K562 (cell line): ENCODE data around the gene COL4A2. TPM values are rescaled to one million over a fixed set of nuclear protein-coding genes. Genes with fewer than 3 reads are reported as not detected.

ENCODE experiments used
- BCL6 ChIP-seq: fragments of 250-450 bp; sonication (Bioruptor Pico); IDR thresholded peaks from 2 replicates; pipeline ENCODE4 v1.4.0; 2020
- BRD9 ChIP-seq: fragments of 450-650 bp; IDR thresholded peaks from 2 replicates; pipeline ENCODE4 v1.6.1; 2018; ENCODE audit warnings: low read depth; ENCODE audit not compliant: partially characterized antibody
- DNMT1 ChIP-seq: fragments of 450-650 bp; IDR thresholded peaks from 2 replicates; pipeline ENCODE4 v1.6.1; 2016; ENCODE audit warnings: antibody characterized with exemption, mild to moderate bottlenecking
- EHMT2 ChIP-seq: fragments of 450-650 bp; IDR thresholded peaks from 2 replicates; pipeline ENCODE4 v1.6.1; 2018; ENCODE audit warnings: antibody characterized with exemption
- HMG20B ChIP-seq: fragments of 250-450 bp; sonication (Bioruptor Pico); IDR thresholded peaks from 2 replicates; pipeline ENCODE4 v1.5.0; 2021; ENCODE audit warnings: mild to moderate bottlenecking
- MAFG ChIP-seq: fragments of 450-650 bp; conservative IDR thresholded peaks from 2 replicates; pipeline ENCODE4 v1.6.1; 2016; ENCODE audit warnings: missing genetic modification characterization, missing compliant biosample characterization
- NCOA1 ChIP-seq: fragments of 450-650 bp; IDR thresholded peaks from 2 replicates; pipeline ENCODE4 v1.6.1; 2016; ENCODE audit warnings: low read depth
- NFE2 ChIP-seq: IDR thresholded peaks from 2 replicates; pipeline ENCODE4 v1.6.1; 2014; ENCODE audit warnings: antibody characterized with exemption, low read depth
- NFIX ChIP-seq: fragments of 250-450 bp; sonication (Bioruptor Pico); IDR thresholded peaks from 2 replicates; pipeline ENCODE4 v1.4.0; 2020; ENCODE audit warnings: low read depth, mild to moderate bottlenecking, moderate library complexity
- NRF1 ChIP-seq, 2 experiments: fragments of 450-650 bp; IDR thresholded peaks in 1 of 2; conservative IDR thresholded peaks in 1 of 2; 2 replicates each; pipeline ENCODE4 v1.6.1; 2014; ENCODE audit warnings: mild to moderate bottlenecking in 2 of 2
- PTTG1 ChIP-seq: fragments of 450-650 bp; IDR thresholded peaks from 2 replicates; pipeline ENCODE4 v1.6.1; 2016; ENCODE audit warnings: low read depth, mild to moderate bottlenecking, missing genetic modification characterization, missing compliant biosample characterization
- RBFOX2 ChIP-seq: fragments of 200-400 bp; formaldehyde crosslinking; IDR thresholded peaks from 2 replicates; pipeline ENCODE4 v1.6.1; 2017; ENCODE audit warnings: low read depth, mild to moderate bottlenecking, low read length, moderate library complexity
- SMARCA5 ChIP-seq: fragments of 450-650 bp; IDR thresholded peaks from 2 replicates; pipeline ENCODE4 v1.6.1; 2016
- TEAD2 ChIP-seq: fragments of 450-650 bp; IDR thresholded peaks from 2 replicates; pipeline ENCODE4 v1.6.1; 2016; ENCODE audit warnings: missing genetic modification characterization, control low read depth, missing compliant biosample characterization
- U2AF1 ChIP-seq: fragments of 200-400 bp; formaldehyde crosslinking; optimal IDR thresholded peaks from 2 replicates; pipeline ENCODE3; 2017; ENCODE audit warnings: mild to moderate bottlenecking, low read depth, low read length, moderate library complexity
- XRCC3 ChIP-seq: fragments of 450-650 bp; IDR thresholded peaks from 2 replicates; pipeline ENCODE4 v1.6.1; 2017; ENCODE audit warnings: mild to moderate bottlenecking, moderate library complexity
- ZNF384 ChIP-seq: IDR thresholded peaks from 2 replicates; pipeline ENCODE4 v1.6.1; 2012; ENCODE audit warnings: low read depth, low read length, improper control_type of control experiment
- polyA plus RNA-seq, 8 experiments: library from polyadenylated mRNA; depleted of rRNA in 4 of 8; stranded (reverse) in 5 of 8; unstranded in 3 of 8; fragments of >200 nt; fragmentation: Nextera tagmentation in 2 of 8; fragmentation: Illumina TruSeq in 1 of 8; extraction: Ambion mirVana in 2 of 8; extraction: Trizol in 1 of 8; gene quantifications; 2 replicates each; pipeline versions ENCODE4 v1.2.1 to v1.2.3, GENCODE V29; 2011 to 2014; ENCODE audit warnings: inconsistent platforms in 1 of 8, missing spikeins in 1 of 8
- total RNA-seq, 7 experiments: library from RNA; depleted of rRNA in 6 of 7; stranded (reverse); fragments of >200 nt in 6 of 7; fragmentation: Illumina TruSeq in 2 of 7; extraction: Trizol in 2 of 7; gene quantifications; 2 replicates each; pipeline versions ENCODE4 v1.2.1 to v1.2.3, GENCODE V29; 2011 to 2021; ENCODE audit warnings: low replicate concordance in 1 of 7
- TF ChIP-seq, protein P1 (sequence below): fragments of 450-650 bp; IDR thresholded peaks from 2 replicates; pipeline ENCODE4 v1.6.1; 2017; ENCODE audit warnings: antibody characterized with exemption, mild to moderate bottlenecking
- TF ChIP-seq, protein P2 (sequence below): fragments of 450-650 bp; IDR thresholded peaks from 2 replicates; pipeline ENCODE4 v1.6.1; 2017; ENCODE audit warnings: mild to moderate bottlenecking, moderate library complexity
- TF ChIP-seq, protein P3 (sequence below): sonication (generic); formaldehyde crosslinking; IDR thresholded peaks from 2 replicates; pipeline ENCODE4 v1.8.0; 2022; ENCODE audit warnings: missing genetic modification reagents, mild to moderate bottlenecking, moderate library complexity, borderline replicate concordance
- TF ChIP-seq, protein P4 (sequence below): fragments of 250-450 bp; sonication (Bioruptor Pico); IDR thresholded peaks from 2 replicates; pipeline ENCODE4 v1.4.0; 2020; ENCODE audit warnings: mild to moderate bottlenecking, moderate library complexity
- TF ChIP-seq, protein P5 (sequence below): fragments of 250-450 bp; sonication (Bioruptor Pico); IDR thresholded peaks from 2 replicates; pipeline ENCODE4 v1.8.0; 2022; ENCODE audit warnings: moderate library complexity, mild to moderate bottlenecking, inconsistent platforms

Gene COL4A2
- total and polyA plus RNA-seq, 9 of the 15 experiments (the other 6 are each of a cell fraction or from before 2014, with no cell fraction given): 0.13 to 15.2 (median 8.1) TPM

DNA sequence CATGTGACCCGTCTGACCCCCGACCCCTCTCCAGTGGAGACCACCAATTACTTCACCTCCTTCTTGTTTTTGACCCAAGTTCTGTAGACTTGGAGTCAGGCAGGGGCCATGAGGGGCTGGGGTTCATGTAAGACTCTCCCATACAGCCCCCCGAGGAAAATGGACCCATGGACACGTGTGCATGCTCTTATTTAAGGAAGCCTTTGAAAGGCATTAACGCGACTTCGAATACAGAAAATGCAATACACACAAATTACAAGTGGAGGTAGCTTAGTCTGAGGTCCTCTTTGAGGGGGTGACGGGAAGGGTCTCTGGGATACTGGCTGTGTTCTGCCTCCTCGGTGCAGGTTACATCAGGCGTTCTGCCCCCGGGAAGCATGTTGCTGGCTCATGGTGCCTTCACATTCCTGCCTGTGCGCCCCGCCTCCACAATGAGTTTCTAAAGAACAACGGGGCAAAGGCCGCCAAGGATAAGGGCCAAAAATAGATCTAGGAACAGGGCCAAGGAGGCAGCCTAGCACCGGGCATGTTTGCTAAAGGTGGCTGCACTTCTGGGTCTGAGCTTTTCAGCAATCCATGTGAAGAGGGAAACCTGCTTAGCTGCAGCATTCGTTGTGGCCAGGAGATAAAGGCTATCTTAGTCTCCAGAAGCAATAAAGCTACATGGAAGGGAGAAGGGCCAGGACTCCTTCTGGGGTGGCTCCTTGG, 199.9 kb downstream of the COL4A2 start (continued):
- TF ChIP-seq NFE2: peak; percentile 47; the same call in 1 of the 2 replicates
- TF ChIP-seq, protein P1, sequence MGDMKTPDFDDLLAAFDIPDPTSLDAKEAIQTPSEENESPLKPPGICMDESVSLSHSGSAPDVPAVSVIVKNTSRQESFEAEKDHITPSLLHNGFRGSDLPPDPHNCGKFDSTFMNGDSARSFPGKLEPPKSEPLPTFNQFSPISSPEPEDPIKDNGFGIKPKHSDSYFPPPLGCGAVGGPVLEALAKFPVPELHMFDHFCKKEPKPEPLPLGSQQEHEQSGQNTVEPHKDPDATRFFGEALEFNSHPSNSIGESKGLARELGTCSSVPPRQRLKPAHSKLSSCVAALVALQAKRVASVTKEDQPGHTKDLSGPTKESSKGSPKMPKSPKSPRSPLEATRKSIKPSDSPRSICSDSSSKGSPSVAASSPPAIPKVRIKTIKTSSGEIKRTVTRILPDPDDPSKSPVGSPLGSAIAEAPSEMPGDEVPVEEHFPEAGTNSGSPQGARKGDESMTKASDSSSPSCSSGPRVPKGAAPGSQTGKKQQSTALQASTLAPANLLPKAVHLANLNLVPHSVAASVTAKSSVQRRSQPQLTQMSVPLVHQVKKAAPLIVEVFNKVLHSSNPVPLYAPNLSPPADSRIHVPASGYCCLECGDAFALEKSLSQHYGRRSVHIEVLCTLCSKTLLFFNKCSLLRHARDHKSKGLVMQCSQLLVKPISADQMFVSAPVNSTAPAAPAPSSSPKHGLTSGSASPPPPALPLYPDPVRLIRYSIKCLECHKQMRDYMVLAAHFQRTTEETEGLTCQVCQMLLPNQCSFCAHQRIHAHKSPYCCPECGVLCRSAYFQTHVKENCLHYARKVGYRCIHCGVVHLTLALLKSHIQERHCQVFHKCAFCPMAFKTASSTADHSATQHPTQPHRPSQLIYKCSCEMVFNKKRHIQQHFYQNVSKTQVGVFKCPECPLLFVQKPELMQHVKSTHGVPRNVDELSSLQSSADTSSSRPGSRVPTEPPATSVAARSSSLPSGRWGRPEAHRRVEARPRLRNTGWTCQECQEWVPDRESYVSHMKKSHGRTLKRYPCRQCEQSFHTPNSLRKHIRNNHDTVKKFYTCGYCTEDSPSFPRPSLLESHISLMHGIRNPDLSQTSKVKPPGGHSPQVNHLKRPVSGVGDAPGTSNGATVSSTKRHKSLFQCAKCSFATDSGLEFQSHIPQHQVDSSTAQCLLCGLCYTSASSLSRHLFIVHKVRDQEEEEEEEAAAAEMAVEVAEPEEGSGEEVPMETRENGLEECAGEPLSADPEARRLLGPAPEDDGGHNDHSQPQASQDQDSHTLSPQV: peak; percentile 81
- TF ChIP-seq, protein P2, sequence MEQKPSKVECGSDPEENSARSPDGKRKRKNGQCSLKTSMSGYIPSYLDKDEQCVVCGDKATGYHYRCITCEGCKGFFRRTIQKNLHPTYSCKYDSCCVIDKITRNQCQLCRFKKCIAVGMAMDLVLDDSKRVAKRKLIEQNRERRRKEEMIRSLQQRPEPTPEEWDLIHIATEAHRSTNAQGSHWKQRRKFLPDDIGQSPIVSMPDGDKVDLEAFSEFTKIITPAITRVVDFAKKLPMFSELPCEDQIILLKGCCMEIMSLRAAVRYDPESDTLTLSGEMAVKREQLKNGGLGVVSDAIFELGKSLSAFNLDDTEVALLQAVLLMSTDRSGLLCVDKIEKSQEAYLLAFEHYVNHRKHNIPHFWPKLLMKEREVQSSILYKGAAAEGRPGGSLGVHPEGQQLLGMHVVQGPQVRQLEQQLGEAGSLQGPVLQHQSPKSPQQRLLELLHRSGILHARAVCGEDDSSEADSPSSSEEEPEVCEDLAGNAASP: no peak
- TF ChIP-seq, protein P3, sequence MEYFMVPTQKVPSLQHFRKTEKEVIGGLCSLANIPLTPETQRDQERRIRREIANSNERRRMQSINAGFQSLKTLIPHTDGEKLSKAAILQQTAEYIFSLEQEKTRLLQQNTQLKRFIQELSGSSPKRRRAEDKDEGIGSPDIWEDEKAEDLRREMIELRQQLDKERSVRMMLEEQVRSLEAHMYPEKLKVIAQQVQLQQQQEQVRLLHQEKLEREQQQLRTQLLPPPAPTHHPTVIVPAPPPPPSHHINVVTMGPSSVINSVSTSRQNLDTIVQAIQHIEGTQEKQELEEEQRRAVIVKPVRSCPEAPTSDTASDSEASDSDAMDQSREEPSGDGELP (CRISPR knock-in tag): peak; percentile 50; the same call in 1 of the 2 replicates
- TF ChIP-seq, protein P4, sequence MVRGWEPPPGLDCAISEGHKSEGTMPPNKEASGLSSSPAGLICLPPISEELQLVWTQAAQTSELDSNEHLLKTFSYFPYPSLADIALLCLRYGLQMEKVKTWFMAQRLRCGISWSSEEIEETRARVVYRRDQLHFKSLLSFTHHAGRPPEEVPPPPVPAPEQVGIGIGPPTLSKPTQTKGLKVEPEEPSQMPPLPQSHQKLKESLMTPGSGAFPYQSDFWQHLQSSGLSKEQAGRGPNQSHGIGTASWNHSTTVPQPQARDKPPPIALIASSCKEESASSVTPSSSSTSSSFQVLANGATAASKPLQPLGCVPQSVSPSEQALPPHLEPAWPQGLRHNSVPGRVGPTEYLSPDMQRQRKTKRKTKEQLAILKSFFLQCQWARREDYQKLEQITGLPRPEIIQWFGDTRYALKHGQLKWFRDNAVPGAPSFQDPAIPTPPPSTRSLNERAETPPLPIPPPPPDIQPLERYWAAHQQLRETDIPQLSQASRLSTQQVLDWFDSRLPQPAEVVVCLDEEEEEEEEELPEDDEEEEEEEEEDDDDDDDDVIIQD (CRISPR knock-in tag): no peak
- no peak for TF ChIP-seq BRD9
- no peak for TF ChIP-seq BCL6 (CRISPR knock-in tag)
- TF ChIP-seq DNMT1: no peak
- TF ChIP-seq XRCC3: no peak
- no peak for TF ChIP-seq NFIX (CRISPR knock-in tag)
- TF ChIP-seq EHMT2: no peak
- no peak for TF ChIP-seq ZNF384
- no peak for TF ChIP-seq PTTG1
- TF ChIP-seq RBFOX2: peak; percentile 44; the same call in 1 of the 2 replicates
- no peak for TF ChIP-seq U2AF1
- TF ChIP-seq HMG20B (CRISPR knock-in tag): no peak
- TF ChIP-seq, protein P5, sequence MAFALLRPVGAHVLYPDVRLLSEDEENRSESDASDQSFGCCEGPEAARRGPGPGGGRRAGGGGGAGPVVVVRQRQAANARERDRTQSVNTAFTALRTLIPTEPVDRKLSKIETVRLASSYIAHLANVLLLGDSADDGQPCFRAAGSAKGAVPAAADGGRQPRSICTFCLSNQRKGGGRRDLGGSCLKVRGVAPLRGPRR (CRISPR knock-in tag): no peak
- no peak for TF ChIP-seq NCOA1
- TF ChIP-seq TEAD2 (tag): no peak
- TF ChIP-seq MAFG (tag): no peak
- no peak for TF ChIP-seq NRF1 (conservative IDR thresholded peaks at IDR 0.05 in 1 of 2, IDR thresholded peaks at IDR 0.05 in 1 of 2)
- no peak for TF ChIP-seq SMARCA5
